GM21737 (cell line): Measurements from ENCODE around the gene ERCC4.
A peak's percentile ranks its signal among the peaks of the same experiment; 100 is the strongest.

Experiments used
- ATAC-seq: cut with Tn5 transposase; IDR thresholded peaks from one replicate; pipeline ENCODE4 v1.9.1; 2021; ENCODE audit warnings: mild to moderate bottlenecking, moderate library complexity; ENCODE audit not compliant: unreplicated experiment

Gene ERCC4

GRCh38 chr16:13945744-13946485, 26.0 kb downstream of the ERCC4 start:
- ATAC-seq: no peak

- no peak for ATAC-seq
Observed at GRCh38 chr16:13948086-13948485, 28.1 kb downstream of the ERCC4 start.

DNA sequence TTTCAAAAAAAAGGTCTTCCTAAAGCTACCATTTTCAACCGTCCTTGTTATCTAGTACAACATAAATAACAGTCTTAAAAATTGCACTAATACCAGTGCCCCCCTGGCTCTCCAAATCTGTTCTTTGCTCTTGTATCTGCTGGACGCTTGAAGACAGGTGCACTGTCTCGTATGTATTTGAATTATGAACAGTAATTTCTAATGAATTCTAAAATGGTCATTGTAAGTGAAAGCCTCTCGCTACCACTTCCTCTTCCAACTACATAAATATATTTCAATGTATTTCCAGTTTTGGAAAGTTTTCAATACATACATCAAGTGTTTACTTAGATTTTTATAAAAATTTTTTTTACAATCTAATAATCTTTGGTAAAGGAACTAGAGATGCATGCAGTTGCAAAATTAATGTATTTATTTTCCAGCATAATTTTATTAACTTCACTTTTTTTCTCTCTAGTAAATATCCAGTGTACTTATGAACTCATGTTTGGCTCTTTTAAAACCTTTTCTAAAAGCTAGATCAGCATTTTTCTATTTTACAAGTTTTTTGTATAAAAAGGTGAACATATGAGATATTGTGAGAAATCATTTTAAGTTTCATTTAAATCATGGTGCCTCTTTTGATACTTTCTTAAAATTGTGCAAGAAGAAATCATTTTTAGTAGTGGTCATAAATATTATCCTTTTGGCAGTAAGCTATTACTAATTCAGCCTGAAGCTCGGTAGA, 31.0 kb downstream of the ERCC4 start:
- no peak for ATAC-seq

DNA sequence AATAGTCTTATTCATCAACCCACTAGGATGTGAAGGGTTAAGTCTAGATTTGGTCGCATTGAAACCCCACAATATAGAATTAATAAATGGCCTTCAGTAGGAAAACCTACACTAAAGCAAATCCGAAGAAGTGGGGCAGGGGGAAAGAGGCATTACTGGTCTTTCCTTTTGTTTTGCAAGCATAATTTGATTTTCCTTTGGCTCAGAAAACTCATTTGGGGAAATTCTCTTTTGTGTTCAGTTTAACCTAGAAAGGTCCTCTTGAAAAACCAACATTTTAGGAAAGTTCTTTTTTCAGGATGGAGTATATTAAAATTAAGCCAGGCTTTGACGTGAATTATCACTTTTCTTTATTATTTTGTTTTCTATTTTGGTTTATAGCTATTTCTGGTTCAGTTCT, 31.7 kb downstream of the ERCC4 start:
- no peak for ATAC-seq

DNA sequence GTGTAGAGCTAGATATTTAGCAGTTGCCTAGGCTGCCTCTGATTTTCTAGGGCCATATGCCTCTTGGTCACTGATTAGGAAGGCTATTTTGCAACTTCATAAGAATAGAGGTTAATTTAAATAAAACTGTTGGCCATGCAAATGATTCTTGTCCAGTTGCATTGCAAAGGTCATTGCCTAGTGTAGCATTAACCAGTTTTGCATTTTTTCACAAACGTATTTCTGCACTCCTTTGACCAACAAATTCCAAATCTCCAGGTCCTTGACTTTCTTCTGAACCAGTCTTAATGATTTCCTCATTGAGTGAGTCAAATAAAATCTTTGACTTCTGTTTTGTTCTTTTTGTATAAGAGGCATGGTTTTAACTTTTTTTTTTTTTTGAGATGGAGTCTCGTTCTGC, 33.5 kb downstream of the ERCC4 start:
- ATAC-seq: no peak

DNA sequence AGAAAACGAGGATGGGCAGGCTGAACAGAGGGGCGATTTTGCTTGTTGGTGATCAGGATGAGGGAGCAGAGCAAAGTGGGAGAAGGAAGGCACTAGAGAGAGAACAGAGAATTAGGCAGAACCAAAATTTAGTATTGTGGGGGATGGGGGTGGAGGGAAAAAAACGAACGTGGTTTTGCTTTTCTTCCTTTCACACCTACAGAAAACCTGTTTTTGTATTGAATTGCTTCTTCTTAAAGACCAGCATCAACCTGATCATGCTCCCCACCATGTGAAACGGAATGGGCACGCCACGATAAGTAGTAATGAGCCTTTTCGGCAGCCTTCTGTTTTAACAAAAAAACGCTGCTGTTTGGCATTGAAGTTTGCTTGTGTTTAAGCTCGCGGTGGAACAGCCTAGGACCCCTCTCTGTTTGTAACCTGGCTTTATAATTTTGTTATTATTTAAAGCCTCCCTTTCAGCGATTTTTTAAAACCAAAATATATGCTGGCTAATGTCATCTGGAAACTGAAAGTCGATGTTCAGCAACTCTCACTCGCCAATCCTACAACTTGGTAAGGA, 36.8 kb downstream of the ERCC4 start:
- no peak for ATAC-seq

GRCh38 chr16:13957197-13958078, 37.5 kb downstream of the ERCC4 start:
- peak; percentile 66 for ATAC-seq

GRCh38 chr16:13958474-13958873, 38.5 kb downstream of the ERCC4 start:
- ATAC-seq: no peak

GRCh38 chr16:13959626-13960025, 39.7 kb downstream of the ERCC4 start:
- no peak for ATAC-seq

DNA sequence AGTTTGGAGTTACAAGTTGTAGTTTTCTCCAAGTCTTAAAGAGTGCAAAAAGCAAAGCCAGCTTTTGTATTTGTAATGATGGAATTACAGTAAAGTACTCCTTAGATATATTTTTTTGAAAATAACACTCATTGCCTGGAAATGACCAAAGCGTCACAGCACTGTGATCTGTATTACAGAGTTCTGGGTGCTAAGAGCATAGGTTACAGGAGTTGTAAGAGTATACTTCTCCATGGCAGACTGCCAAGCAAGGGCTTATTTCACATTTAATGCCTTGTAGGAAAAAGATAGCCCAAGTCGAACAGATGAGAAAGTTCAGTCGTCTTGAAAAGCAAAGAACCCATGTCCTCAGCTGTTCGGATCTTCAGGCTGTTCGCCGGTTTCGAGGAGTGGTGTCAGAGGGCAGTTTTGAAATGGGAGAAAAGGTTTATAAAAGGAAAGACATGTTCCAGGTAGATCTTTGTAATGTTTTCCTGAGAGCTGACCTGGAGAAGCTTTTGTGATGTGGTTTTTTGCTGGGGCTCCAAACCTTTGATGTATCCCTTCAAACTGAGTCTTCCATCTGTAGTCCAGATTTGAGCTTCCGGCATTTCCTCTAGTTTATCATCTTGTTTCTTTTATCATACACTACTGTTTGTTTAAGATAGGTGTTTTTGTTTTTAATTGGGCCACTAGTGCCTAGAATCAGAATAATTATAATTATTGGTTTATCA, 41.3 kb downstream of the ERCC4 start:
- no peak for ATAC-seq

DNA sequence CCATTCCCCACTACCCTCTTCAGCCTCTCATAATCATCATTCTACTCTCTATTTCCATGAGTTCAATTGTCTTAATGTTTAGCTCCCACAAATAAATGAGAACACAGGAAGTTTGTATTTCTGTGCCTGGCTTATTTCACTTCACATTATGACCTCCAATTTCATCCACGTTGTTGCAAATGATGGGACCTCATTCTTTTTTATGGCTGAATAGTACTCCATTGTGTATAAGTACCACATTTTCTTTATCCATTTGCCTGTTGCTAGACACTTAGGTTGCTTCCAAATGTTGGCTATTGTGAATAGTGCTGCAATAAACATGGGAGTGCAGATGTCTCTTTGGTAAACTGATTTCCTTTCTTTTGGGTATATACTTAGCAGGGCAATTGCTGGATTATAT, 42.3 kb downstream of the ERCC4 start:
- no peak for ATAC-seq

- no peak for ATAC-seq
Observed at GRCh38 chr16:13968835-13969234, 48.9 kb downstream of the ERCC4 start.

GRCh38 chr16:13969711-13970110, 49.8 kb downstream of the ERCC4 start:
- ATAC-seq: no peak

DNA sequence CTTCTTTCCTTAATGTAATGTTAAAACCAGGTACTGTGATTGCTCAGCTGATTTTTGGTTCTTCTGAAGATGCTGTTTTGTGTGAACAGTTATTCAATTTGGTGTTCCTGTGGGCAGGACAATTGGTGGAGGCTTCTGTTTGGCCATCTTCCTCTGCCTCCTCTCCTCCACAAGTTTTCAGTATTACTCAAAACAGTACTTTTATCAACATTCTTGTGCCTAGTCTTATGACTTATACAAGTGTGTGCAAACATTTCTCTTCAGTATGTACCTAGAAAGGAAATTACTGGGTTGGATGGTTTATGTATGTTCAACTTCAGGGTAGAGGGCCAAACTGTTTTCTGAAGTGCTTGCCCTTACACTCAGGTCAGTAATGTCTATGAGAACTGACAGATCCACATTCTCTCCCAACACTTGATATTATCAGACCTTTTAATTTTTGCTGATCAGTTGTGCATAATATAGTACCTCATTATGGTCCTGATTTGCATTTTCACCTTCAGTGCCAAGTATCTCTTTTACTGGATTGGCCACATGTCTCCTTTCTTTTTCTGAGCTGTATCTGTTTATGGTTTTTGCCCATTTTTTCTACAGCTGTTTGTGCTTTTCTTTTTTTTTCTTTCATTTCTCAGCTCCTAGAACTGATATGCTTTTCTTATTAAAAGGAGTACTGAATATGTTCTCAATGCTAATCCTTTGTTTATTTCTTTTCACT, 50.9 kb downstream of the ERCC4 start:
- ATAC-seq: no peak

DNA sequence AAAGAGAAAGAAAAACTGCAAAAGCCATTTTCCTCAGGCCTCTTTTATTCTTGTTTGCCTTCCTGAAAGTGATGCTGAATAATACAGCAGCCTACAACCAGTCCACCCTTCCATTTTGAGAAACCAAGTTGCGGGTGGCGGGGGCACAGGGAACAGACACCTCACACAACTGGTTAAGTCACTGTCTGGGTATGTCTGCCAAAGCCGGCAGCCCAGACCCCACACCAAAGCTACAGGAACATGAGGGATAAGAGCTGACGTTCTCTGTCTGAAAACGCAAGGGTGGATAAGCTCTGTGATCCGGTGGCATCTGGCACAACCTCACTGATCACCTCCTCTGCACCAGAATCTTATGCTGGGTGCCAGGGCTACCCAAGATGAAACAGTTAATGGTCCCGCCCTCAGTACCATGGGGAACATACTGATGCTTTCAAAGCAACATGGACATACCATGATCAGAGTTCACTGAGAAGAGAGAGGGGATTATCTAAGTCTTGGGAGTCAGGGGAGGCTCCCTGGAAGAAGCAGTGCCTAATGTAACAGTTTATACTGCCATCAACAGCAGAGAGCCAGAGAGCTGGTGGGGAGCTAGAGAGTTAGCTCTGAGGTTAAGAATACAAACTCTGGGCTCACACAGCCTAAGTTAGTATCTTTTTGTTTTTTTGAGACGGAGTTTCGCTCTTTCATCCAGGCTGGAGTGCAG, 53.5 kb downstream of the ERCC4 start:
- no peak for ATAC-seq

DNA sequence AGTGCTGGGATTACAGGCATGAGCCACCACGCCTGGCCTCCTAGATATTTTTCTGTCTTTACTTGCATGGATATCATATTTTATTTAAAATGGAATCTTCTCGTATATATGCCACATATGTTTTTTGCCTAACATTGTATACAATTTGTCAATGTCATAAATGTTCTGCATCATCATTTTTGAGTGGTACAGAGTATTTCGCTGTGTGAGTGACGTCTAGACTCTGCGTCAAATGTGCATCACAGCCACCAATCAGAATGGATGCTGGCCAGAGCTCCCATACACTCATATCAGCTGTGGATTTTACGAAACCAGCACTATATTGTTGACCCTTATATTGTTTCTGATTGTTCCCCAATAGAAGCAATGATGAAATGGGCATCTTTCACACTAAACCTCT, 57.2 kb downstream of the ERCC4 start:
- no peak for ATAC-seq

DNA sequence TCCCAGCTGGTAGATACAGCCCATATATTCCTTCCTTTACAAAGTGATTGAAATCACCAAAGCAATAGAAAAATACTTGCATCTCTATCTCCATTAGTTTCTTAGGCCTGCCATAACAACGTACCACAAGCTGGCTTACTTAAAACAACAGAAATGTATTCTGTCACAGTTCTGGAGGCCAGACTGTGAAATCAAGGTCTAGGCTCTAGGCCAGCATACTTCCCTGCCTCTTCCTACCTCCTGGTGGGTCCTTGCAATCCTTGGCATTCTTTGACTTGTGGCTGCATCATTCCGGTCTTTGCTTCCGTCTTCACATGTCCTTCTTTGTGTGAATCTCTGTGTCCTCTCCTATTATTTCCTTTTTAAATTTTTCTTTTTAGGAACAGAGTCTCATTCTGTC, 62.5 kb downstream of the ERCC4 start:
- no peak for ATAC-seq

DNA sequence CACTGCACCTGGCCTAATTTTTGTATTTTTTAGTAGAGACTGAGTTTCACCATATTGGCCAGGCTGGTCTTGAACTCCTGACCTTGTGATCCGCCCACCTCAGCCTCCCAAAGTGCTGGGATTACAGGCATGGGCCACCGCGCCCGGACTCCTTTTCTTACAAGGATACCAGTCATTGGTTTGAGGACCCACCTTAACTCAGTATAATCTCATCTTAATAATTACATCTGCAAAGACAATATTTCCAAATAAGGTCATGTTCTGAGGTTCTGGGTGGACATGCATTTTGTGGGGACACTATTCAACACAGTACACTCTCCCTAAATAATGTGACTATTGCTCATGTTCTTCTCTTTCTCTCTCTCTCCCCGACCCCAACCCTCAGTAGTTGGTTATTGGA, 63.7 kb downstream of the ERCC4 start:
- ATAC-seq: no peak

DNA sequence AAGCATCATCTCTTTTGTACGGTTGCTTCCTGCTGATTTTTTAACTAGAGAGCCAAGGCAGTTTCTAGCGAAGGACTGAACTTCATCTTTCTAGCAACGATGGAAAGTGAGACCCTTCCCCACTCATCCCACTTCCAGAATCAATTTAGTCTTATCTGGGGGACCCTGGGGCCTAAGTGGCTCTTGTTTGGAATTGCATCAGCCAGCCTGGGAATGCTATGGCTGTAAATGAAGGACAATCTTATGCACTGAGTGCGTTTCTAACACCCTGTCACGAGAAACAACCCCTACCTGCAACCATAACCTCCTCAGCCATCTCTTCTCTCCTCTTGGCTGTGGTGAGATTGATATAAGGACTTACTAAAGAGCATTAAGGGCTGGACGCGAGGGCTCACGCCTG, 64.8 kb downstream of the ERCC4 start:
- ATAC-seq: no peak
